Measurements from ENCODE around the gene SETMAR. TPM values are rescaled to one million over a fixed set of nuclear protein-coding genes. Genes with fewer than 3 reads are reported as not detected.
A peak's percentile ranks its signal among the peaks of the same experiment; 100 is the strongest.

SETMAR gene
- total and polyA plus RNA-seq, 2 of the 13 experiments (the other 11 are each of a cell fraction or from before 2014, with no cell fraction given) = 7.0 to 16.7 TPM

DNA sequence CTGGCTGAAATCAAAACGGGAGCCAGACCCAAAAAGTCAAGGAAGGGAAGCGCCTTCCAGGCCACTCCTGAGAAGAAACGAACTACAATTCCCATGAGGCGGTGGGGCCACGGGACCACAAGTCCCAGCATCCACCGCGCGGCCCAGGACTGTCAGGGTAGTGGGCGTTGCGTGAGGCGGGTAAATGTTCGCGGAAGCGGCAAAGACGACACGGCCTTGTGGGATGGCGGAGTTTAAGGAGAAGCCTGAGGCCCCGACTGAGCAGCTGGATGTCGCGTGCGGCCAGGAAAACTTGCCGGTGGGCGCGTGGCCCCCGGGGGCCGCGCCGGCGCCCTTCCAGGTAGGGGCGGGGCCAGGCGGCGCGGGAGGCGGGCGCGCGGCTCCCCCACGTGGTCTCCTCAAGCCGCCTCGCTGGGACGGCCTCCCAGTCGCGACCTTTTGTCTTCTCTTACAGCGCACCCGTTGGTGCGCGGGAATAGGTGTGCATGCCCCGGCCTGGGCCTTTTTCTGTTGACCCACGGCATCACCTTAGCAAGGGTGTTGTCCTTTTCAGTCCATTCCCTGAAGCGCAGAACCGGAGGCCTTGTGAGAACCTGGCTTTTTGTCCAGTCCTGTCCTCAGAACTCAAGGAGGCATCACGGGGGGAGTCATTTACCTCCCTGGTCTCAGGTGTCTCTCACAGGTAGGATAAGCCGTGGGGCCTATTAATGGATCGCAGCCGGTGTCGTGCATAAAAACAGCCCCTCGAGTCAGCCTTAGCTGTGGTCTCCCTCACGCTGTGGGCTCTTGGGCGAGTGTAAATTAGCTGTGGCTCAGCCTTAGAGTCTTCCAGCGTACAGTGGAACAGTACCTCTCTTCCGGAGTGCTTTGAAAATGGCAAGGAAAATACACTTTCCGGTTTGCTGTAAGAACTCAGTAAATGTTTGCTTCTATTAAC lies at the start of gene SETMAR (continued):
- TF ChIP-seq, protein P1, sequence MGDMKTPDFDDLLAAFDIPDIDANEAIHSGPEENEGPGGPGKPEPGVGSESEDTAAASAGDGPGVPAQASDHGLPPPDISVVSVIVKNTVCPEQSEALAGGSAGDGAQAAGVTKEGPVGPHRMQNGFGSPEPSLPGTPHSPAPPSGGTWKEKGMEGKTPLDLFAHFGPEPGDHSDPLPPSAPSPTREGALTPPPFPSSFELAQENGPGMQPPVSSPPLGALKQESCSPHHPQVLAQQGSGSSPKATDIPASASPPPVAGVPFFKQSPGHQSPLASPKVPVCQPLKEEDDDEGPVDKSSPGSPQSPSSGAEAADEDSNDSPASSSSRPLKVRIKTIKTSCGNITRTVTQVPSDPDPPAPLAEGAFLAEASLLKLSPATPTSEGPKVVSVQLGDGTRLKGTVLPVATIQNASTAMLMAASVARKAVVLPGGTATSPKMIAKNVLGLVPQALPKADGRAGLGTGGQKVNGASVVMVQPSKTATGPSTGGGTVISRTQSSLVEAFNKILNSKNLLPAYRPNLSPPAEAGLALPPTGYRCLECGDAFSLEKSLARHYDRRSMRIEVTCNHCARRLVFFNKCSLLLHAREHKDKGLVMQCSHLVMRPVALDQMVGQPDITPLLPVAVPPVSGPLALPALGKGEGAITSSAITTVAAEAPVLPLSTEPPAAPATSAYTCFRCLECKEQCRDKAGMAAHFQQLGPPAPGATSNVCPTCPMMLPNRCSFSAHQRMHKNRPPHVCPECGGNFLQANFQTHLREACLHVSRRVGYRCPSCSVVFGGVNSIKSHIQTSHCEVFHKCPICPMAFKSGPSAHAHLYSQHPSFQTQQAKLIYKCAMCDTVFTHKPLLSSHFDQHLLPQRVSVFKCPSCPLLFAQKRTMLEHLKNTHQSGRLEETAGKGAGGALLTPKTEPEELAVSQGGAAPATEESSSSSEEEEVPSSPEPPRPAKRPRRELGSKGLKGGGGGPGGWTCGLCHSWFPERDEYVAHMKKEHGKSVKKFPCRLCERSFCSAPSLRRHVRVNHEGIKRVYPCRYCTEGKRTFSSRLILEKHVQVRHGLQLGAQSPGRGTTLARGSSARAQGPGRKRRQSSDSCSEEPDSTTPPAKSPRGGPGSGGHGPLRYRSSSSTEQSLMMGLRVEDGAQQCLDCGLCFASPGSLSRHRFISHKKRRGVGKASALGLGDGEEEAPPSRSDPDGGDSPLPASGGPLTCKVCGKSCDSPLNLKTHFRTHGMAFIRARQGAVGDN (CRISPR knock-in tag; IDR thresholded peaks at IDR 0.05) = peak; percentile 87
- peak; percentile 69 for TF ChIP-seq POLR2G (IDR thresholded peaks at IDR 0.05; ENCODE audit: low read depth, low read length)
- no peak for TF ChIP-seq ZNF264 (CRISPR knock-in tag; IDR thresholded peaks at IDR 0.05)
- TF ChIP-seq, protein P2, sequence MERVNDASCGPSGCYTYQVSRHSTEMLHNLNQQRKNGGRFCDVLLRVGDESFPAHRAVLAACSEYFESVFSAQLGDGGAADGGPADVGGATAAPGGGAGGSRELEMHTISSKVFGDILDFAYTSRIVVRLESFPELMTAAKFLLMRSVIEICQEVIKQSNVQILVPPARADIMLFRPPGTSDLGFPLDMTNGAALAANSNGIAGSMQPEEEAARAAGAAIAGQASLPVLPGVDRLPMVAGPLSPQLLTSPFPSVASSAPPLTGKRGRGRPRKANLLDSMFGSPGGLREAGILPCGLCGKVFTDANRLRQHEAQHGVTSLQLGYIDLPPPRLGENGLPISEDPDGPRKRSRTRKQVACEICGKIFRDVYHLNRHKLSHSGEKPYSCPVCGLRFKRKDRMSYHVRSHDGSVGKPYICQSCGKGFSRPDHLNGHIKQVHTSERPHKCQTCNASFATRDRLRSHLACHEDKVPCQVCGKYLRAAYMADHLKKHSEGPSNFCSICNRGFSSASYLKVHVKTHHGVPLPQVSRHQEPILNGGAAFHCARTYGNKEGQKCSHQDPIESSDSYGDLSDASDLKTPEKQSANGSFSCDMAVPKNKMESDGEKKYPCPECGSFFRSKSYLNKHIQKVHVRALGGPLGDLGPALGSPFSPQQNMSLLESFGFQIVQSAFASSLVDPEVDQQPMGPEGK (CRISPR knock-in tag; IDR thresholded peaks at IDR 0.05) = peak; percentile 77
- TF ChIP-seq ELF1 (CRISPR knock-in tag; IDR thresholded peaks at IDR 0.05) = peak; percentile 87
- TF ChIP-seq, protein P3, sequence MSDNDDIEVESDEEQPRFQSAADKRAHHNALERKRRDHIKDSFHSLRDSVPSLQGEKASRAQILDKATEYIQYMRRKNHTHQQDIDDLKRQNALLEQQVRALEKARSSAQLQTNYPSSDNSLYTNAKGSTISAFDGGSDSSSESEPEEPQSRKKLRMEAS (IDR thresholded peaks at IDR 0.05) = peak; percentile 92
- TF ChIP-seq SMAD9 (CRISPR knock-in tag; IDR thresholded peaks at IDR 0.05) = no peak
- peak; percentile 49; the same call in 1 of the 2 replicates for TF ChIP-seq NRL (CRISPR knock-in tag; IDR thresholded peaks at IDR 0.05; ENCODE audit: borderline replicate concordance)
- peak; percentile 6; the same call in 1 of the 2 replicates for TF ChIP-seq FOSL2 (CRISPR knock-in tag; IDR thresholded peaks at IDR 0.05)
- no peak for TF ChIP-seq ZC3H4 (CRISPR knock-in tag; IDR thresholded peaks at IDR 0.05; ENCODE audit: borderline replicate concordance)
- peak; percentile 67 to 85 for TF ChIP-seq POLR2A (IDR thresholded peaks at IDR 0.05; ENCODE audit: insufficient read depth in 1 of 2, low read depth in 2 of 2, low read length in 2 of 2)
- TF ChIP-seq, protein P4, sequence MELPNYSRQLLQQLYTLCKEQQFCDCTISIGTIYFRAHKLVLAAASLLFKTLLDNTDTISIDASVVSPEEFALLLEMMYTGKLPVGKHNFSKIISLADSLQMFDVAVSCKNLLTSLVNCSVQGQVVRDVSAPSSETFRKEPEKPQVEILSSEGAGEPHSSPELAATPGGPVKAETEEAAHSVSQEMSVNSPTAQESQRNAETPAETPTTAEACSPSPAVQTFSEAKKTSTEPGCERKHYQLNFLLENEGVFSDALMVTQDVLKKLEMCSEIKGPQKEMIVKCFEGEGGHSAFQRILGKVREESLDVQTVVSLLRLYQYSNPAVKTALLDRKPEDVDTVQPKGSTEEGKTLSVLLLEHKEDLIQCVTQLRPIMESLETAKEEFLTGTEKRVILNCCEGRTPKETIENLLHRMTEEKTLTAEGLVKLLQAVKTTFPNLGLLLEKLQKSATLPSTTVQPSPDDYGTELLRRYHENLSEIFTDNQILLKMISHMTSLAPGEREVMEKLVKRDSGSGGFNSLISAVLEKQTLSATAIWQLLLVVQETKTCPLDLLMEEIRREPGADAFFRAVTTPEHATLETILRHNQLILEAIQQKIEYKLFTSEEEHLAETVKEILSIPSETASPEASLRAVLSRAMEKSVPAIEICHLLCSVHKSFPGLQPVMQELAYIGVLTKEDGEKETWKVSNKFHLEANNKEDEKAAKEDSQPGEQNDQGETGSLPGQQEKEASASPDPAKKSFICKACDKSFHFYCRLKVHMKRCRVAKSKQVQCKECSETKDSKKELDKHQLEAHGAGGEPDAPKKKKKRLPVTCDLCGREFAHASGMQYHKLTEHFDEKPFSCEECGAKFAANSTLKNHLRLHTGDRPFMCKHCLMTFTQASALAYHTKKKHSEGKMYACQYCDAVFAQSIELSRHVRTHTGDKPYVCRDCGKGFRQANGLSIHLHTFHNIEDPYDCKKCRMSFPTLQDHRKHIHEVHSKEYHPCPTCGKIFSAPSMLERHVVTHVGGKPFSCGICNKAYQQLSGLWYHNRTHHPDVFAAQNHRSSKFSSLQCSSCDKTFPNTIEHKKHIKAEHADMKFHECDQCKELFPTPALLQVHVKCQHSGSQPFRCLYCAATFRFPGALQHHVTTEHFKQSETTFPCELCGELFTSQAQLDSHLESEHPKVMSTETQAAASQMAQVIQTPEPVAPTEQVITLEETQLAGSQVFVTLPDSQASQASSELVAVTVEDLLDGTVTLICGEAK (IDR thresholded peaks at IDR 0.05) = no peak
- TF ChIP-seq, protein P4 (CRISPR knock-in tag; IDR thresholded peaks at IDR 0.05) = peak; percentile 57
